Mesenchymal stem cell (in vitro differentiated cells and primary cell): ENCODE results near the gene PFKP.
"Not testable (repeated sequence)": the region's sequence is repeated elsewhere in the genome, so short reads cannot be mapped to it uniquely, and the experiment has no call there.

ENCODE experiments used
- DNase-seq: peaks from one replicate; pipeline ENCODE4 v3.0.0-alpha.2; 2013
- H2AFZ ChIP-seq: one replicate; pipeline ENCODE4 v1.6.1; 2013; ENCODE audit warnings: low read depth, mild to moderate bottlenecking, control low read depth, inconsistent platforms, low read length, moderate library complexity
- H2AK5ac ChIP-seq: 2 replicates; pipeline ENCODE4 v1.6.1; 2013; ENCODE audit warnings: low read length, moderate library complexity, mild to moderate bottlenecking, inconsistent platforms; ENCODE audit not compliant: severe bottlenecking
- H2BK120ac ChIP-seq: one replicate; pipeline ENCODE4 v1.6.1; 2013; ENCODE audit warnings: low read depth, mild to moderate bottlenecking, inconsistent platforms, low read length, moderate library complexity
- H2BK12ac ChIP-seq, 2 experiments: one replicate each; pipeline ENCODE4 v1.6.1; 2013; ENCODE audit warnings: inconsistent platforms in 2 of 2, low read length in 2 of 2, mild to moderate bottlenecking in 2 of 2, moderate library complexity in 2 of 2, control low read depth in 1 of 2
- H2BK15ac ChIP-seq: one replicate; pipeline ENCODE4 v1.6.1; 2013; ENCODE audit warnings: mild to moderate bottlenecking, low read depth, inconsistent platforms; ENCODE audit not compliant: poor library complexity, severe bottlenecking
- H2BK5ac ChIP-seq: 2 replicates; pipeline ENCODE4 v1.6.1; 2013; ENCODE audit warnings: low read depth, mild to moderate bottlenecking, low read length, control low read depth, inconsistent platforms; ENCODE audit not compliant: poor library complexity, severe bottlenecking
- H3K14ac ChIP-seq, 2 experiments: one replicate each; pipeline ENCODE4 v1.6.1; 2013; ENCODE audit warnings: inconsistent platforms in 2 of 2, low read length in 2 of 2, control low read depth in 1 of 2, mild to moderate bottlenecking in 1 of 2, moderate library complexity in 1 of 2
- H3K18ac ChIP-seq, 2 experiments: one replicate each; pipeline ENCODE4 v1.6.1; 2013; ENCODE audit warnings: inconsistent platforms in 2 of 2, low read length in 2 of 2, control low read depth in 1 of 2, low read depth in 1 of 2, mild to moderate bottlenecking in 1 of 2
- H3K23ac ChIP-seq, 2 experiments: one replicate each; pipeline ENCODE4 v1.6.1; 2013; ENCODE audit warnings: inconsistent platforms in 2 of 2, low read length in 2 of 2, mild to moderate bottlenecking in 2 of 2, moderate library complexity in 2 of 2, control low read depth in 1 of 2
- H3K27ac ChIP-seq: 2 replicates; pipeline ENCODE4 v1.5.1; 2013; ENCODE audit warnings: mild to moderate bottlenecking, moderate library complexity, low read length, control low read depth, inconsistent platforms; ENCODE audit not compliant: poor library complexity, severe bottlenecking
- H3K27me3 ChIP-seq, 2 experiments: 2 replicates each; pipeline versions ENCODE4 v1.6.1 to v1.7.0; 2013; ENCODE audit warnings: low read length in 2 of 2, mild to moderate bottlenecking in 2 of 2, moderate library complexity in 2 of 2, control low read depth in 1 of 2, inconsistent platforms in 1 of 2; ENCODE audit not compliant: control insufficient read depth in 1 of 2, insufficient read depth in 1 of 2
- H3K36me3 ChIP-seq, 2 experiments: 2 replicates each; pipeline versions ENCODE4 v1.6.1 to v1.7.0; 2013; ENCODE audit warnings: low read length in 2 of 2, control low read depth in 1 of 2, inconsistent platforms in 1 of 2, low read depth in 1 of 2, mild to moderate bottlenecking in 1 of 2; ENCODE audit not compliant: insufficient read depth in 2 of 2, control insufficient read depth in 1 of 2
- H3K4ac ChIP-seq, 2 experiments: one replicate each; pipeline ENCODE4 v1.6.1; 2013; ENCODE audit warnings: inconsistent platforms in 2 of 2, low read length in 2 of 2, mild to moderate bottlenecking in 2 of 2, moderate library complexity in 2 of 2, control low read depth in 1 of 2, low read depth in 1 of 2
- H3K4me1 ChIP-seq: 2 replicates; pipeline ENCODE4 v1.6.1; 2013; ENCODE audit warnings: low read depth, low read length, control low read depth; ENCODE audit not compliant: control insufficient read depth, insufficient read depth
- H3K4me2 ChIP-seq: 2 replicates; pipeline ENCODE4 v1.6.1; 2013; ENCODE audit warnings: low read length, mild to moderate bottlenecking, inconsistent platforms; ENCODE audit not compliant: poor library complexity, severe bottlenecking
- H3K4me3 ChIP-seq, 2 experiments: 2 replicates each; pipeline versions ENCODE4 v1.5.1 to v1.7.0; 2013; ENCODE audit warnings: low read length in 2 of 2, mild to moderate bottlenecking in 2 of 2, control low read depth in 1 of 2, low read depth in 1 of 2; ENCODE audit not compliant: insufficient read depth in 1 of 2
- H3K79me1 ChIP-seq: replicated peaks from 2 replicates; pipeline ENCODE4 v1.6.1; 2013; ENCODE audit warnings: mild to moderate bottlenecking, control low read depth, low read length, inconsistent platforms; ENCODE audit not compliant: poor library complexity, severe bottlenecking
- H3K9ac ChIP-seq: 2 replicates; pipeline ENCODE4 v1.7.0; 2013; ENCODE audit warnings: mild to moderate bottlenecking, low read length, moderate library complexity
- H3K9me3 ChIP-seq: 2 replicates; pipeline ENCODE4 v1.7.0; 2013; ENCODE audit warnings: mild to moderate bottlenecking, low read length; ENCODE audit not compliant: control insufficient read depth
- H4K8ac ChIP-seq: one replicate; pipeline ENCODE4 v1.6.1; 2013; ENCODE audit warnings: inconsistent platforms, mild to moderate bottlenecking, low read length, moderate library complexity
- H4K91ac ChIP-seq: one replicate; pipeline ENCODE4 v1.6.1; 2013; ENCODE audit warnings: mild to moderate bottlenecking, low read length, inconsistent platforms
- WGBS: methylation state at CpG from one replicate; pipeline ENCODE4 v1.1.7; 2013; ENCODE audit warnings: mixed read lengths; 5-methylcytosine and 5-hydroxymethylcytosine counted together

Gene PFKP

GRCh38 chr10:3167611-3168330 lies 100.4 kb downstream of the PFKP start:
- Histone ChIP-seq H3K23ac (no peak overlapping the region), H2AK5ac (no peak overlapping the region), H4K91ac (no peak overlapping the region), H3K18ac (no peak overlapping the region), H2BK120ac (no peak overlapping the region), H2BK12ac (no peak overlapping the region), H3K36me3 (peaks cover 49 to 77% of the 10 kb centered on the region in 2 experiments), H3K9me3 (no peaks in the 10 kb centered on the region), H3K4me1 (peaks cover 17% of the 10 kb centered on the region), H3K9ac (no peak overlapping the region), H2AFZ (no peak overlapping the region), H2BK5ac (no peak overlapping the region), H3K4ac (no peak overlapping the region), H3K4me2 (no peak overlapping the region), H3K14ac (no peak overlapping the region), H3K27me3 (no peaks in the 10 kb centered on the region), H3K79me1 (peaks cover 36% of the 10 kb centered on the region), H3K27ac (no peak overlapping the region), H2BK15ac (no peak overlapping the region), H4K8ac (no peak overlapping the region), H3K4me3 (no peak overlapping the region)
- DNase-seq = no peak
- 95% methylated on average over 18 of the region's 21 CpGs for WGBS

GRCh38 chr10:3169271-3169670 lies 101.9 kb downstream of the PFKP start:
- H3K27me3 ChIP-seq = no peaks in the 10 kb centered on the region
- no peak overlapping the region for H2BK12ac ChIP-seq
- no peak overlapping the region for H2BK120ac ChIP-seq
- H3K4ac ChIP-seq = no peak overlapping the region
- peaks cover 28% of the 10 kb centered on the region for H3K79me1 ChIP-seq
- H3K9me3 ChIP-seq = no peaks in the 10 kb centered on the region
- H3K36me3 ChIP-seq = peaks cover 38 to 62% of the 10 kb centered on the region in 2 experiments
- H2AK5ac ChIP-seq = no peak overlapping the region
- no peak overlapping the region for H3K4me2 ChIP-seq
- 97% methylated on average over 10 of the region's 10 CpGs for WGBS
- H3K23ac ChIP-seq = no peak overlapping the region
- no peak overlapping the region for H2BK15ac ChIP-seq
- DNase-seq = no peak
- H2AFZ ChIP-seq = no peak overlapping the region
- H3K9ac ChIP-seq = no peak overlapping the region
- no peak overlapping the region for H2BK5ac ChIP-seq
- no peak overlapping the region for H4K91ac ChIP-seq
- no peak overlapping the region for H3K27ac ChIP-seq
- H3K14ac ChIP-seq = no peak overlapping the region
- H3K4me1 ChIP-seq = peaks cover 24% of the 10 kb centered on the region
- no peak overlapping the region for H4K8ac ChIP-seq
- H3K18ac ChIP-seq = no peak overlapping the region
- H3K4me3 ChIP-seq = no peak overlapping the region

DNA sequence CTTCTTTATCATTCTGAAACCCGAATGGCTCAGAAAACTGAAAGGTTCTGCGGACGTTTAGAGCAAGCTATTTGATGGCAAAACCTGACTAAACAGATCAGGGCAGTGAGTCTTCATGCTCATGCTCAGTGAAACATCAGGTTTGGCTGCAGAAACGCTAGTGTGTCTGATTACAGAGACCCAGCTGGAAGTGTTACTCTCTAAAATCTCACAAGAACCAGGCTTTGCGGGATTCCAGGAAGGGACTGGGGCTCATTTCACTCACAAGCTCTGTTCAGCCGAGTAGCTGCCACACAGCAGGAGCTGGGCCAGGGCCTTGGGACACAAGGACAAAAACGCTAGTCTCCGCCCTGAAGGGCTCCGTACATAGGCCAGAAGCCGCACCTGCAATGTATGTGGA lies 102.3 kb downstream of the PFKP start:
- Histone ChIP-seq H3K79me1 (peaks cover 26% of the 10 kb centered on the region), H3K4ac (no peak overlapping the region), H2AK5ac (no peak overlapping the region), H4K8ac (no peak overlapping the region), H2BK5ac (no peak overlapping the region), H3K18ac (no peak overlapping the region), H3K4me3 (no peak overlapping the region), H2BK120ac (no peak overlapping the region), H2AFZ (no peak overlapping the region), H3K23ac (no peak overlapping the region), H3K4me2 (no peak overlapping the region), H3K14ac (no peak overlapping the region), H2BK12ac (no peak overlapping the region), H3K4me1 (peaks cover 24% of the 10 kb centered on the region), H3K9me3 (no peaks in the 10 kb centered on the region), H2BK15ac (no peak overlapping the region), H3K36me3 (peaks cover 37 to 58% of the 10 kb centered on the region in 2 experiments), H3K9ac (no peak overlapping the region), H4K91ac (no peak overlapping the region), H3K27ac (no peak overlapping the region), H3K27me3 (no peaks in the 10 kb centered on the region)
- no peak for DNase-seq
- 95% methylated on average over 10 of the region's 10 CpGs for WGBS

DNA sequence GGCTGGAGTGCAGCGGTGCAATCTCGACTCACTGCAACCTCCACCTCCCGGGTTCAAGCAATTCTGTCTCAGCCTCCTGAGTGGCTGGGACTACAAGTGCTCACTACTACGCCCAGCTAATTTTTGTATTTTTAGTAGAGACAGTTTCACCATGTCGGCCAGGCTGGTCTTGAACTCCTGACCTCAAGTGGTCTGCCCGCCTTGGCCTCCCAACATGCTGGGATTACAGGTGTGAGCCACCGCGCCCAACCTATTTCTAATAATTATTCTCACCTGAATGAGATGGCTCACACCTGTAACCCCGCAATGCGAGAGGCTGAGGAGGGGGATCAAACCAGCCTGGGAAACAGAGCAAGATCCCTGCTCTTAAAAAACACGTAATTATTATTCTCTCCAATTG lies 104.1 kb downstream of the PFKP start:
- H3K14ac ChIP-seq, H3K4ac ChIP-seq, H2BK120ac ChIP-seq, H2BK5ac ChIP-seq, H2BK15ac ChIP-seq, H2AFZ ChIP-seq, H2AK5ac ChIP-seq, H3K27me3 ChIP-seq, H3K27ac ChIP-seq, DNase-seq, H4K8ac ChIP-seq, H2BK12ac ChIP-seq, H3K23ac ChIP-seq, H4K91ac ChIP-seq, H3K9me3 ChIP-seq, H3K18ac ChIP-seq: not testable (repeated sequence)
- peak overlapping the region; percentile 79 for H3K4me2 ChIP-seq
- peaks cover 20% of the 10 kb centered on the region for H3K79me1 ChIP-seq
- WGBS = 97% methylated on average over 10 of the region's 11 CpGs
- H3K4me3 ChIP-seq = peak overlapping the region in 1 of 2 experiments; percentile 91
- peaks cover 17% of the 10 kb centered on the region for H3K4me1 ChIP-seq
- peak overlapping the region; percentile 98 for H3K9ac ChIP-seq
- H3K36me3 ChIP-seq = peaks cover 28 to 40% of the 10 kb centered on the region in 2 experiments
